ENCODE data around the gene TNC.

DNA sequence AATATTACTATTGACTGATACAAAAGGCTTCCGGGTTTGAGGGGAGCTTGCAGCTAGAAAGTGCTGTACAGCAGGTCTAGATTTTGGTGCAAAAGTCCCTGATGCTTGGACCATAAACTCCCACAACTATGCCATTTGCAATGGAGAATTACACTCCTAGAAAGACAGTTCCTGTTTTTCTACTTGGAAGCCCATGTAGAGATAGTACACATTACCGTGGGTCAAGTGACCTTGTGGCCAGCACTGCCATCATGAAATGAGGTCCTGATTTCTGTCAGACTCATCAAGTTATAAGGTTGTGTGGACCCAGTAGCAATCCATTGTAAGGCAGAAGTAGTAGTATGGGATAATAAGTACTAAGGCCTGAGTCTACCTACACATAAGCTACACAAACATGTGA lies 144.7 kb downstream of the TNC start:
- no peak for TF ChIP-seq CTCF (conservative IDR thresholded peaks at IDR 0.05 in 1 of 2, IDR thresholded peaks at IDR 0.05 in 1 of 2; ENCODE audit: extremely low read depth in 1 of 2, insufficient read depth in 1 of 2, low read depth in 1 of 2, low read length in 2 of 2)
- TF ChIP-seq EZH2 (IDR thresholded peaks at IDR 0.05; ENCODE audit: borderline replicate concordance, low read length), result no peak

All from mammary epithelial cell (primary cell).